NCI-H1694 (cell line): Measurements from ENCODE around the gene TCEAL2.
A peak's percentile ranks its signal among the peaks of the same experiment; 100 is the strongest.
"Not testable (repeated sequence)": the region's sequence is repeated elsewhere in the genome, so short reads cannot be mapped to it uniquely, and the experiment has no call there.

Source experiments
- DNase-seq: peaks from one replicate; lab custom pipeline; 2025; lab: John Stamatoyannopoulos, UW

TCEAL2 gene

DNA sequence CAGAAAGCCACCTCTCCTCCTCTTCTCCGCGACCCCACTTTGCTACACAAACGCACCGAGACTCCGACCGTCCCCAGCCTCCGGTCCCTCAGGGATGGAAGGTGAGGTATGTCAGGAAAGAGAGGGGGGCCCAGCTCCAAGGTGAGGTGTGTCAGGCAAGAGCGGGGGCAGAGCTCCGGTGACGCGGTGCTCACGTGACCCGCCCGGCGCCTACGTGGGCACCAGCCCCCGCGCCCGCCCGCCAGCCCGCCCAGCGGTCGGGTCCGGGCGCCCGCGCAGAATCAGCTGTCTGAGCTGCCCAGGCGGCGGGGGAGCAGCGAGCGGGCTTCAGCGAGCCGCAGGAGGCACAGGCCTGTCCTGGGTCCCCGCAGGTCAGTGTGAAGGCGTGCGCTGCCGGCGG is at the start of gene TCEAL2:
Gene TCEAL2, plus strand, starts transcription at position 244 of the 400 bp plus-strand sequence. CDS start 1,152 bp downstream, outside the sequence.
- peak; percentile 12 for DNase-seq

- DNase-seq, result no peak
Observed at GRCh38 chrX:102077426-102077825, 48.1 kb upstream of the TCEAL2 start.

DNA sequence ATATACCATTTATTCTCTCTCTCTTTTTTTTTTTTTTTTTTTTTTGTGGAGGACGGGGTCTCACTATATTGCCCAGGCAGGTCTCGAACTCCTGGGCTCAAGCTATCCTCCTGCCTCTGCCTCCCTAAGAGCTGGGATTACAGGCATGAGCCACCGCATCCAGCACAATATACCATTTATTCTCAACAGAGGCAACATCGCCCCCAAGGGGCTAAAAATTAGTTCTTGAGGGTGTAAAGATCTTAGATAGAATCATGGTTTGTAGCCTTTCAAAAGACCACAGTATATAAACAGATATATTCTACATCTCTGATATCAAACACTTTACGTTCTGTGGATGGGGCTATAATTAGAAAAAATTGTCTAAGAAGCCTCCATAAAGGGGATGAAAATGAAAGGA is 39.8 kb upstream of the TCEAL2 start:
- DNase-seq, result no peak

DNA sequence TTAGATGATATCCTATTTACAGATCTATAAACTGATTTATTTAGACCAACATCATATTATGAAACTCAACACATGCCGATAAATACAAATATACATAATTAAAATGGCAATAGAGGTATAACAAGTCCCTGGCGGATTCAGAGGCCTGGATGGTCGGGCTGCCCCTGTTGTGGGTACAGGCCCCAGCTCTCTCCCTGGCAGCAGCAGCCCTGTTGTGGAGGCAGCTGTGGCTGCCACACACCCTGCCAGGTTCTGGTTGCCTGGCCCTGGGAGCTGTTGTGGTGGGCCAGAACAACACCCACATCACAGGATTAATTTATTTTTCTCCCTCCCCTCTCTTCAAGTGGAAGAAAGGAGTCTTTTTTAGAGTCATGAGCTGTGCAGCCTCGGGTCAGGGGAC is 12.1 kb upstream of the TCEAL2 start:
- no peak for DNase-seq

DNA sequence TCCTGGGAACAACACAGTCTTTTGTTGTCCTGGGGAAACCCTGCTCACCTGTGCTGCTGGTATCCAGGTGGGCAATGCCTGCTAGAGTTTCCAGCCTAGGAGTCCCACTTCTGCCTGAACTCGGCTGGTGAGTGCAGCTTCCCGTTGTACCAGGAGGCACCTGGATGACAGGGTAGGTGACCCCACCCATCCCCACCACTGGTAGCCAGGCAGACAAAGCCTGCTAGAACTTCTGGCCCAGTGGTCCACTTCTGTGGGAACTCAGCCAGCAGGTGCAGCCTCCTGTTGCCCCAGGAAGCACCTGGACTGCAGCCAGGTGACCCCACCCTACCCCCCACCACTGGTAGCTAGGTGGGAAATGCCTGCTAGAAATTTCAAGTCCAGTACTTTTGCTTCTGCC is 9.7 kb upstream of the TCEAL2 start:
- no peak for DNase-seq

DNA sequence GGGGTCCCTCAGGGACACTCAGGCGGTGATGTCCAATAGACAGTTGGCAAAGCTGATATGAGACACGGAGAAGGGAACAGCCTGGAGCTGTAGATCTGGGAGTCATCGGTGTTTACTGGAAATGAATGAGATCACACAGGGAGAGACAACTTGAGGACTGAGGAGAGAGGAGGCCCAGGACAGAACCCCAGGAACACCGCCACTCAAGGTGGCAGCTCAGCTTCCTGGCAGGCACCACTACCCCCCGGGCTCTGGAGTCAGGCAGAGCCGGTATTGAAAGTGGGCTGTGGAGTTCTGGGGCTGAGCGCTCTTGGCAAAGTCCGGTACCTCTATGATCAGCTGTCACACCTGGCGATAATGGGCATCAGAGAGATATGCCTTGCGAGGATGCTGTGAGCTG is 465 bp upstream of the TCEAL2 start:
- DNase-seq, result not testable (repeated sequence)

DNA sequence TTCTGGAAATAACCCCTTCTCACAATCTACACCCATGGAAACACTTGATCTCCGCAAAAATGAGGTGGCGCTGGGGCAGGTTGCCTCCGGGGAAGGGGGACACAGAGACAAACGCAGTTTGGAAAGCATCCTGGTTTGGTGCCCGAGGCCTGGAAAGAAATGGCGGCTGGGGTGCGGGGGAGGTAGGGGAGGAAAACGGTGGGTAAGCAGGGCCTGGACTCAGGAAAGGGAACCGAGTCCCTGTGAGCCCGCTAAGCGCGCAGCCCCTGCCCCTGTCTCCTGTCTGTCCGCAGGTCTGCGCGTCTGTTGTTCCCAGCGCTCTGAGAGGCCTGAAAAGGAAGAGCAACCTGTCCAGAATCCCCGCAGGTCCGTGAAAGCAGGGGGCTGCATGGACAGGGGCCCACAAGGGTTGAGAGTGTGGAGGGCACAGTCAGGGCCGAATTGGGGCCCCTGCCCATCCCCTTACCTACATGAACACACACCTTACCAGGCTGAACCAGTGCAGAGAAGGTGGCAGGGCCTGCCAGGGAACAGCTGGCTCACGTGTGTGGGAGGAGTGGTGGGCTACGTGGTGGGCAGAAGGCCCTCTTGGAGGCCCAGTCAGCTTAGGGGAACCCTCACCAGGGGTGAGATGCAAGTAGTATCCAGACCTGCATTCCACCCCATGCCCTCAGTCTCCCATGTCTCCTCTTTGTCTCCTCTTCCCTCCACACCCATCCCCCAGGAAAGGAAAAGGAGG is 770 bp downstream of the TCEAL2 start:
- not testable (repeated sequence) for DNase-seq

DNA sequence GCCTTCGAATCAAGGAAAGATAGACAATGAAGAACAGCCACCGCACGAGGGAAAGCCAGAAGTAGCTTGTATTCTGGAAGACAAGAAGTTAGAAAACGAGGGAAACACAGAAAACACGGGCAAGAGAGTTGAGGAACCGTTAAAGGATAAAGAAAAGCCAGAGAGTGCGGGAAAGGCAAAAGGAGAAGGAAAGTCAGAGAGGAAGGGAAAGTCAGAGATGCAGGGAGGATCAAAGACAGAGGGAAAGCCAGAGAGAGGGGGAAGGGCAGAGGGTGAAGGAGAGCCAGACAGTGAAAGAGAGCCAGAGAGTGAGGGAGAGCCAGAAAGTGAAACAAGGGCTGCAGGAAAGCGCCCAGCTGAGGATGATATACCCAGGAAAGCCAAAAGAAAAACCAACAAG is 1.4 kb downstream of the TCEAL2 start:
- no peak for DNase-seq

GRCh38 chrX:102129473-102129872 is 4.0 kb downstream of the TCEAL2 start:
- peak; percentile 13 for DNase-seq

- DNase-seq, result no peak
Observed at GRCh38 chrX:102138064-102138463, 12.6 kb downstream of the TCEAL2 start.

DNA sequence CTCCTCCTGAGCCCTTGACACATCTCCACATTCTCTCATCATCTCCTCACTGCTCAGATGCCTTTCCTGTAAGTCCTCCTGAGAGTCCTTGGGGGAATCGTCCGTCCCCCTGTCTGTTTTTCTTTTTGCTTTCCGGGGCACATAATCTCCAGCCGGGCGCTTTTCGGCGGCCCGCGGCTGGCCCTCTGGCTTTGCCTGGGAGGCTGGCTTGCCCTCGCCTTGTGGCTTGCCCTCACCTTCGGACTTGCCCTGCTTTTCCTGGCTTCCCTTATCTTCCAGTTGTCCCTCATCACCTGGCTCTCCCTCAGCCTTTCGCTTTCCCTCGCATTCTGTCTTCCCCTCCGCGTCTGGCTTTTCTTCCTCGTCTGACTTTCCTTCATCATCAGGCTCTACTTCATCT is 15.4 kb downstream of the TCEAL2 start:
- not testable (repeated sequence) for DNase-seq

GRCh38 chrX:102141631-102142030 is 16.2 kb downstream of the TCEAL2 start:
- not testable (repeated sequence) for DNase-seq

- not testable (repeated sequence) for DNase-seq
Observed at GRCh38 chrX:102142274-102142673, 16.8 kb downstream of the TCEAL2 start, which contains the start of gene TCEAL6. Gene TCEAL6 (minus strand): TSS chrX:102142481.

DNA sequence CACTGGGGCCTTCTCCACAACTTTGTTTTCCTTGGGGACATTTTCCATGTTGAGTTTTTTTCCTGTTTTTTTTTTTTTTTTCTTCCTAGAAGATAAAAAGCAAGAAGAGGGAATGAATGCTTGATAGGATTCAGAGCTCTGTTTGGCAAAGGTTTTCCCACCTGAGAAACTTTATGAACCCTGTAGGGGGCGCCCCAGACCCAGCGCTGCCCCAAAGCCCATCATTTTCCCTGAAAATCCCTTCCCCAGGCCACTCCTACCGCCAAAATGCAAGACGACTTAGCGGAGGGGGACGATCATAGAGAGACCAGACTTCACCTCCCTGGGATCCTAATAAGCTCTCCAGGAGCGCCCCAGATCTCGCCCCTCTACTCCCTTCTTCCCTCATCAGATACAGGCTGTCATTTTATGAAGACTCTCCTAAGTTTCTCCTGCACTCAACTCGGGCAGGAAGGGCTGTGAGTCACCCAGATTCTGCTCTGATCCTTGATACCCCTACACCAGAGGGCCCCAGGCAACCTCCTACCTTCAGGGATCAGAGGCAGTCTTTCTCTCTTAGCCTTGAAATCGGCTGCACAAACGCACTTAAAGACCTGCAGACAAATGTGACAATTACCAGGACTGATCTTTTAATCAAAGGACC is 28.9 kb downstream of the TCEAL2 start:
- DNase-seq, result peak; percentile 44

DNA sequence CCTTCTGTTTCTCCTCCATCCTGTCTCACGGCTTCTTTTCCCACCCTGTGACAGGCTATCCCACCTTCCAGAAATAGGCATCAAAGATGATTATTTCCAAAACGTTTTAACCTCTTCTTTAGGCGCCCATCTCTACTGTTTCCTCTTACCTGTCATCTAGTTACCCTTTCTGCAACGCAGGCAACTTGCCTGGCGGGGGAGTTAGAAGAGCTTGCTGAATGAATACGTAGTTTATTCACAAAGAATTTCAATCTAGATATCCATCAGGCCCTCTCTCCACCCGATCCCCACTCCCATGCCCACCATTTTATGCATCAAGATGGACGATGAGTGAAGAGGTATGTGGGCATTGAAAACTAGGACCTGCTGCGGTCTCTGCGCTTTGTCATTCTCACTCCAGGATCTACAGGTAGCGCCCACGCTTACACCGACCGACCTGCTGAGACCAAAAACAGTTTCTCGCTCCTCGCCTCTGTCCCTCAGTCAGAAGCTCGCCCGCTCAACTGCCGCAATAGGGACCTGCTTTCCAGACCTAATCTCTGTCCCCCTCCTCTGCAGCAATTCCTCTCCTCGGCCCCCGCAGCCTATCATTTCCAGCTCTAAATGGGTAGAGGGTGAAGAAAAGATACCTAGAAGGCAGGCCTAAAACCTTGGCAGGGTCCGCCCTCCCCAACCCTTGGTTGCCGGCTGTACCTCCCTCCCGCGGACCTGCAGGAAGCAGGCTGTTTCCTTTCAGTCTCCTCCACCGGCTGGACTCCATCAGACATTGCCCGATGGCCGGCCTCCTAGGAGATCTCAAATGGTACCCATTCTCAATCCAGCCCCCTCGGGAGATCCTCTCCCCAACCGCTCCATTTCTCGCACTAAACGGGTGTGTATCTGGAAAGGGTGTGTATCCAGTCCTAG is 29.7 kb downstream of the TCEAL2 start:
- peak; percentile 19 for DNase-seq

DNA sequence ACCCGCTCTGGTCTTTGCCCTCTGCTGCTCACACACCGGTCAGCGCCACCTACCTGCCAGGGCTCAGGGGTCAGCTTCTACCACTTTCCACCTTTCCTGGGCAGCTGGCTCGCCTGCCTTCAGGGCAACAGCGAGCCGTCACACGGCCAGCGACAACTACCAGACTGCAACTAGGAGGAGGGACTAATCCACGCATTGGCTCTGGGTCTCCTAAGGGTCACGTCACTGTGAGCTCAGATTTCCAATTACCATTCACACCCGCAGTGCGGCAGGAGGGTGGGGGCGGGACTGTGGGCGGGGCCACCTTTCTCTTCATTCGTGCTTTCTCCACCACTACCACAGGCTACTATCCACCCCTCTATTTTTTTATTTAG is 30.3 kb downstream of the TCEAL2 start, which contains the start of gene BEX5:
Gene BEX5, minus strand, starts transcription at position 172 of the 374 bp plus-strand sequence. CDS start 1,712 bp downstream, outside the sequence.
- DNase-seq, result peak; percentile 85
